GM12872 (cell line): Measurements from ENCODE around the gene TFEB.

ENCODE experiments used
- TF ChIP-seq, protein P1 (sequence below): IDR thresholded peaks from 3 replicates; pipeline ENCODE4 v1.5.1; 2011; ENCODE audit warnings: low read depth, mild to moderate bottlenecking, low read length, moderate library complexity; ENCODE audit not compliant: insufficient read depth

TFEB gene

DNA sequence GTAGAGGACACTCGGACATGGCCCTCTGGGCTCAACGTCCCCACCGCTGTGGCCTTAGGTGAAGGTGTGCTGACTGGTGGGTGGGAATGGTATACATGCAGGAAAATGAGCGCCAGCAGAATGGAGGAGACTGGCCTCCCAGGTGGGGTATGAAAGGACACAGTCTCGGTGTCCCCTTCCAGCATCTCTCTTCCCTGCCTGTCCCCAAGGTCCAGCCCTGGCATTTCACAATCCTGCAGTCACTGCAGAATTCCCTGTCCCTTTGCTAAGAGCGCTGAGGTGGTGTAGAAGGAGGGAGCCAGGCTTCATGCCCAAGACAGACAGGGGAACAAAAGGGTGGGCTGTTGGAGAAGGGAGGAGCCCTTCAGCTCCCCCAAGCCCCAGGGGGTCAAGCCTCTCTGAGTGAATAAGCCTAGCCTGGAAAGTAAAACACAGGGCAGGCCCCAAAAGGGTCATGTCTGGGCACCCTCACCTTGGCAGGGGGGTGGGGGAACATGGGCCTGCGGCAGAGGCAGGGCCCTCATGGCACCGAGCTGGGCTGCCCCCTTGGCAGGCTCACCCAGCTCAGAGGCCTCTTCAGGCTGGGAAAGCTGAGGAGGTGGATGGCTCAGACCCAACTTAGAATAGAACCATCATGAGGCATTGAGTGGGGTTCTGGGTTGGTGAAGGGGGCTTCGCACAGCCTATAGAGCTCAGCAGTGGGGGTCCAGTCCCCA, 23.9 kb downstream of the TFEB start:
- TF ChIP-seq, protein P1, sequence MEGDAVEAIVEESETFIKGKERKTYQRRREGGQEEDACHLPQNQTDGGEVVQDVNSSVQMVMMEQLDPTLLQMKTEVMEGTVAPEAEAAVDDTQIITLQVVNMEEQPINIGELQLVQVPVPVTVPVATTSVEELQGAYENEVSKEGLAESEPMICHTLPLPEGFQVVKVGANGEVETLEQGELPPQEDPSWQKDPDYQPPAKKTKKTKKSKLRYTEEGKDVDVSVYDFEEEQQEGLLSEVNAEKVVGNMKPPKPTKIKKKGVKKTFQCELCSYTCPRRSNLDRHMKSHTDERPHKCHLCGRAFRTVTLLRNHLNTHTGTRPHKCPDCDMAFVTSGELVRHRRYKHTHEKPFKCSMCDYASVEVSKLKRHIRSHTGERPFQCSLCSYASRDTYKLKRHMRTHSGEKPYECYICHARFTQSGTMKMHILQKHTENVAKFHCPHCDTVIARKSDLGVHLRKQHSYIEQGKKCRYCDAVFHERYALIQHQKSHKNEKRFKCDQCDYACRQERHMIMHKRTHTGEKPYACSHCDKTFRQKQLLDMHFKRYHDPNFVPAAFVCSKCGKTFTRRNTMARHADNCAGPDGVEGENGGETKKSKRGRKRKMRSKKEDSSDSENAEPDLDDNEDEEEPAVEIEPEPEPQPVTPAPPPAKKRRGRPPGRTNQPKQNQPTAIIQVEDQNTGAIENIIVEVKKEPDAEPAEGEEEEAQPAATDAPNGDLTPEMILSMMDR = no peak

GRCh38 chr6:41709375-41709774, 26.0 kb downstream of the TFEB start:
- TF ChIP-seq, protein P1 = no peak

DNA sequence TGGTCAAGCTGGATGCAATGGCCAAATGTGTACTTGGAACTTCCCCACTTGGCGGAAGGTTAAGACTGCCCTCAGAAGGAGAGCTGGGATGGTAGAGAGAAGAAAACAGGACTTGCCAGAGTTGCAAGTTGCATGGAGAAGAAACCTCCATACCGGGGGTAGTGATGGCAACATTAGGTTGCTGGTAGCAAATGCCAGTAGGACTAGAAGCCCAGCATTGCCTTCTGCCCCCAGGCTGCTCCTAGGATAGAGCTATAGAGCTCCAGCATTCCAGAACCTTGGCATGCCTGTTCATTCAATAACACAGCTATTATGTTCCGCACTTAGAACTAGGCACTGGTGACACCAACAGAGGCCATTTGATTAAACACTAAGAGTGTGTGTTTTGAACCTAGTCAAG, 26.6 kb downstream of the TFEB start:
- TF ChIP-seq, protein P1 = no peak

- TF ChIP-seq, protein P1 = no peak
Measured at GRCh38 chr6:41707565-41708200, 27.7 kb downstream of the TFEB start.

DNA sequence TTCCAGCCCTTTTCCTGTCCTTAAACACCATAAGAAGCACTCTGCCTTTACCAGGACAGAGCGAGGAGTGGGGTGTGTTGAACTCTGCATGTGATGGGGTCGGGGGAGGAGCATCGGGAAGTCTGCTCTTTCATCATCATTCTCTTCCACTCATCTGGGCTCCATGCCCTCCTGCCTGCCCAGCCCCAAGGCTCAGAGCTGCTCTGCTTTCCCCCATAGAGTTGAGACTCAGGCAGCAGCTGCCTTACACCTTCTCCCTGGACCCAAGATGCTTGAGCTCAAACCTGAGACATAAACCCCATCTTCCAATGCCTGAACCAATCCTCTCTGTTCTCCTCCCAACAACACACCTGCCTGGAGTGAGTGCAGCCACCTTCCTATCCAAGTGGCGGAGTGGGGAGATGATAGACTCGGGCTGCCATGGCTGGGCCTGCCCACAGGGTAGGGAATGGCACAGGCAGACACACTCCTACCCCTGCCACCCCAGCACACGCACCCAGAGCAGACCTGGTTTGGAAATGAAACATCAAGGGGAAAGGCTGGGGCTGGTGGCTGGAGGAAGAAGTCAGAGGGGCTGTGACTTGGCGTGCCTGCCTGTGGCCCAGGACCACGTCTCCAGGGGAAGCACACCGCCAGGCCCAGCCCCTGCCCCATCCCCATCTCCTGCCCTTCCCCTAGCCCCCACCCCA, 28.4 kb downstream of the TFEB start:
- TF ChIP-seq, protein P1 = no peak

- TF ChIP-seq, protein P1 = peak; percentile 92
Measured at GRCh38 chr6:41705996-41706835, 29.2 kb downstream of the TFEB start.
